ENCODE measurements around the gene METTL21A.

DNA sequence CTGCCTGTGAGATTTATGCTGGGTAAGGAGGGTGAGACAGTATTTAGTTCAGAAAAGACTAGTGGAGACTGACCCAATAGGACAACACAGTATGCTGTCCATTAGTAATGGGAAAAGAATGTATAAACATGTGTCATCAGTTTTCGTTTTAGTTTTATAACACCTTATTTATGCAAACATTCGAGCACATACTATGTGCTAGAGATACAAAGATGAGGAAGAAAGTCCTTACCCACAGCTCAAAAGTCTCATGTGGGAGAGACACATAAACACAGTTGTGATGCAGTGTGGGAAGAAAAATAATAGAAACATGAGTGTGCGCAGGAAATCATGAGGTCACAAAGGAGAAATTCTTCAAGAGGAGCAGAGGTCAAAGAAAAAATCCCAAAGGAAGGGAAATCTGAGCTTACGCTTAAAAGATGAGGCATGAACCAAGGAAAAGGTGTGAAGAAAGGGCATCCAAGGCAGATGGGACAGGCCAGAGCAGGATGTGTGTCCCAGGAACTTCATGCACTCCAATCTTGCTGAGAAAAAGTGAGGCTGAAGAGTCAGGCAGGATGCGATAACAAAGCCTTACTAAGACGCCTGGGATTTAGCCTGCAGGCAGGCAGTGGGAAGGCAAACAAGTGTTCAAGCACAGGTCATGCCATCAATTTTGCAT lies 8.1 kb downstream of the METTL21A start:
- TF ChIP-seq, protein P1, sequence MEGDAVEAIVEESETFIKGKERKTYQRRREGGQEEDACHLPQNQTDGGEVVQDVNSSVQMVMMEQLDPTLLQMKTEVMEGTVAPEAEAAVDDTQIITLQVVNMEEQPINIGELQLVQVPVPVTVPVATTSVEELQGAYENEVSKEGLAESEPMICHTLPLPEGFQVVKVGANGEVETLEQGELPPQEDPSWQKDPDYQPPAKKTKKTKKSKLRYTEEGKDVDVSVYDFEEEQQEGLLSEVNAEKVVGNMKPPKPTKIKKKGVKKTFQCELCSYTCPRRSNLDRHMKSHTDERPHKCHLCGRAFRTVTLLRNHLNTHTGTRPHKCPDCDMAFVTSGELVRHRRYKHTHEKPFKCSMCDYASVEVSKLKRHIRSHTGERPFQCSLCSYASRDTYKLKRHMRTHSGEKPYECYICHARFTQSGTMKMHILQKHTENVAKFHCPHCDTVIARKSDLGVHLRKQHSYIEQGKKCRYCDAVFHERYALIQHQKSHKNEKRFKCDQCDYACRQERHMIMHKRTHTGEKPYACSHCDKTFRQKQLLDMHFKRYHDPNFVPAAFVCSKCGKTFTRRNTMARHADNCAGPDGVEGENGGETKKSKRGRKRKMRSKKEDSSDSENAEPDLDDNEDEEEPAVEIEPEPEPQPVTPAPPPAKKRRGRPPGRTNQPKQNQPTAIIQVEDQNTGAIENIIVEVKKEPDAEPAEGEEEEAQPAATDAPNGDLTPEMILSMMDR (conservative IDR thresholded peaks at IDR 0.05; ENCODE audit: low read depth in 2 of 2), result no peak
- TF ChIP-seq, protein P2, sequence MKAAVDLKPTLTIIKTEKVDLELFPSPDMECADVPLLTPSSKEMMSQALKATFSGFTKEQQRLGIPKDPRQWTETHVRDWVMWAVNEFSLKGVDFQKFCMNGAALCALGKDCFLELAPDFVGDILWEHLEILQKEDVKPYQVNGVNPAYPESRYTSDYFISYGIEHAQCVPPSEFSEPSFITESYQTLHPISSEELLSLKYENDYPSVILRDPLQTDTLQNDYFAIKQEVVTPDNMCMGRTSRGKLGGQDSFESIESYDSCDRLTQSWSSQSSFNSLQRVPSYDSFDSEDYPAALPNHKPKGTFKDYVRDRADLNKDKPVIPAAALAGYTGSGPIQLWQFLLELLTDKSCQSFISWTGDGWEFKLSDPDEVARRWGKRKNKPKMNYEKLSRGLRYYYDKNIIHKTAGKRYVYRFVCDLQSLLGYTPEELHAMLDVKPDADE (IDR thresholded peaks at IDR 0.05), result no peak
- no peak for TF ChIP-seq EZH2phosphoT487 (IDR thresholded peaks at IDR 0.05; ENCODE audit: unreplicated experiment)
